PC-9 (cell line): ENCODE measurements around the gene SLC16A14. TPM values are rescaled to one million over a fixed set of nuclear protein-coding genes. Genes with fewer than 3 reads are reported as not detected.

Source experiments
- BruUV-seq: library from RNA; stranded (reverse); fragments of 400-500 nt; replicated peaks from 2 replicates; lab custom pipeline; 2021; lab: Mats Ljungman, UMichigan
- CTCF ChIA-PET: fragments of 300-600 bp; sonication (Branson Sonifier 250); formaldehyde crosslinking; loops from one replicate; lab custom pipeline; 2022; ENCODE audit warnings: antibody characterized with exemption; lab: Charles Lee
- POLR2A ChIA-PET: fragments of 300-600 bp; sonication (Branson Sonifier 250); formaldehyde crosslinking; loops from one replicate; lab custom pipeline; 2022; ENCODE audit warnings: antibody characterized with exemption; ENCODE audit not compliant: unreplicated experiment; lab: Charles Lee
- DNase-seq, 2 experiments: peaks; one replicate each; pipeline versions ENCODE4 v3.0.0 to v3.0.0-alpha.2; 2015 to 2022; ENCODE audit warnings: mixed read lengths in 1 of 2
- H2AFZ ChIP-seq: fragments of 200-600 bp; sonication (generic); 2 replicates; pipeline ENCODE4 v1.8.1; 2017; ENCODE audit warnings: antibody characterized with exemption
- H3F3A ChIP-seq: fragments of 200-600 bp; sonication (generic); 2 replicates; pipeline ENCODE4 v1.8.1; 2017; ENCODE audit warnings: antibody characterized with exemption, mild to moderate bottlenecking, low read depth; ENCODE audit not compliant: insufficient read depth
- H3K27ac ChIP-seq: fragments of 200-600 bp; sonication (generic); 2 replicates; pipeline ENCODE4 v1.6.1; 2016; ENCODE audit warnings: mixed run types
- H3K27me3 ChIP-seq: fragments of 200-600 bp; sonication (generic); 2 replicates; pipeline ENCODE4 v1.6.1; 2016; ENCODE audit warnings: low read depth, mixed run types; ENCODE audit not compliant: insufficient read depth
- H3K36me3 ChIP-seq: fragments of 200-600 bp; sonication (generic); 2 replicates; pipeline ENCODE4 v1.6.1; 2016; ENCODE audit warnings: low read depth, mixed run types
- H3K4me1 ChIP-seq: fragments of 200-600 bp; sonication (generic); replicated peaks from 2 replicates; pipeline ENCODE4 v1.6.1; 2016; ENCODE audit warnings: mixed run types; ENCODE audit not compliant: insufficient read depth
- H3K4me2 ChIP-seq: fragments of 200-600 bp; sonication (generic); 2 replicates; pipeline ENCODE4 v1.6.1; 2017; ENCODE audit warnings: mixed run types
- H3K4me3 ChIP-seq: fragments of 200-600 bp; sonication (generic); 2 replicates; pipeline ENCODE4 v1.6.1; 2016; ENCODE audit warnings: mixed run types
- H3K79me2 ChIP-seq: fragments of 200-600 bp; sonication (generic); 2 replicates; pipeline ENCODE4 v1.6.1; 2017; ENCODE audit warnings: low read depth, mixed run types
- H3K9me2 ChIP-seq: fragments of 200-600 bp; sonication (generic); 2 replicates; pipeline ENCODE4 v1.8.1; 2017; ENCODE audit warnings: mild to moderate bottlenecking; ENCODE audit not compliant: insufficient read depth
- H3K9me3 ChIP-seq: fragments of 200-600 bp; sonication (generic); 2 replicates; pipeline ENCODE4 v1.8.1; 2016; ENCODE audit warnings: low read depth; ENCODE audit not compliant: insufficient read depth
- H4K20me1 ChIP-seq: fragments of 200-600 bp; sonication (generic); 2 replicates; pipeline ENCODE4 v1.8.1; 2017; ENCODE audit not compliant: insufficient read depth
- CTCF ChIP-seq: fragments of 200-600 bp; sonication (generic); conservative IDR thresholded peaks from 2 replicates; pipeline ENCODE4 v1.6.1; 2017; ENCODE audit warnings: mixed run types, antibody characterized with exemption, mild to moderate bottlenecking, moderate library complexity
- EZH2 ChIP-seq: fragments of 200-600 bp; sonication (generic); IDR thresholded peaks from 2 replicates; pipeline ENCODE4 v1.8.0; 2017; ENCODE audit warnings: antibody characterized with exemption, low read depth
- intact Hi-C: fragments of 100-400 bp; cut with micrococcal nuclease; formaldehyde crosslinking; loops from one replicate; pipeline ENCODE4 v1.10.0; 2022; ENCODE audit not compliant: unreplicated experiment
- total RNA-seq: library from RNA; stranded (reverse); gene quantifications from 2 replicates; pipeline ENCODE4 v1.2.3, GENCODE V29; 2021

The SLC16A14 gene
- total RNA-seq, 1 experiment from 2014 or later, result 0.57 TPM

DNA sequence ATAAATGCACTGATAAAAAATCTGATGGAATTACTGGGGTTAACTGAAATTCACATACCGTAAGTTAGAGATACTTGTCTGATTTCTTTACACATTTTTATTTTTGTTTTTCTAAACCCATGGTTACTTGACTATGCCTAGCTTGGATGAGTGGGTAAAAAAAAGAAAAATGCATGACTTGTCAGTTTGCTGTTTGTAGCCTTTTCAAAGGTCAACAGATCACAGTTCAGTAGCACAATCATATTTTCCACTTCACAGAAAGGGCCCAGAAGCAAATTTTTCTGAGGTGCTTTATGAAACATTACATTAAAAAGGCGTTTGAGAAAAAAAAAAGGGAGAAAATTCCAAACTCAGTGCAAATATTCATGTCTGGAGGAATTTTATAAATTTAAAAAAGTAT is 16.4 kb downstream of the SLC16A14 start:
- Histone ChIP-seq H4K20me1 (no peaks in the 10 kb centered on the region), H3K27ac (no peak overlapping the region), H3K36me3 (no peaks in the 10 kb centered on the region), H3K4me3 (no peak overlapping the region), H2AFZ (no peak overlapping the region), H3K9me2 (no peaks in the 10 kb centered on the region), H3K79me2 (no peaks in the 10 kb centered on the region), H3K4me2 (no peak overlapping the region), H3K9me3 (no peaks in the 10 kb centered on the region), H3K4me1 (peaks cover 31% of the 10 kb centered on the region), H3F3A (peaks cover 26% of the 10 kb centered on the region), H3K27me3 (no peaks in the 10 kb centered on the region)
- DNase-seq, result no peak
- ChIA-PET CTCF (interaction anchor here (1.1 kb wide), 1 partner anchor 15 kb away, joined by 3 read pairs; no protein-coding TSS in a partner anchor), POLR2A (interaction anchor here (0.6 to 0.7 kb wide), 2 partner anchors 223 to 661 kb away, joined by 3 to 7 read pairs; no protein-coding TSS in a partner anchor)
- no TSS peak for BruUV-seq
- intact Hi-C loops, result no loop called here
- TF ChIP-seq CTCF (no peak), EZH2 (no peak)

GRCh38 chr2:230050136-230050535 is 18.6 kb downstream of the SLC16A14 start:
- Histone ChIP-seq H3K36me3 (no peaks in the 10 kb centered on the region), H3K27ac (no peak overlapping the region), H3K4me1 (peaks cover 23% of the 10 kb centered on the region), H4K20me1 (no peaks in the 10 kb centered on the region), H3K9me2 (no peaks in the 10 kb centered on the region), H3K27me3 (no peaks in the 10 kb centered on the region), H3K4me2 (no peak overlapping the region), H3K79me2 (no peaks in the 10 kb centered on the region), H3K9me3 (no peaks in the 10 kb centered on the region), H2AFZ (no peak overlapping the region), H3K4me3 (no peak overlapping the region), H3F3A (peaks cover 22% of the 10 kb centered on the region)
- POLR2A ChIA-PET, result no interaction called here
- intact Hi-C loops, result no loop called here
- CTCF ChIA-PET, result no interaction called here
- TF ChIP-seq EZH2 (no peak), CTCF (no peak)
- BruUV-seq, result no TSS peak
- DNase-seq, result no peak

GRCh38 chr2:230048010-230048671 is 20.6 kb downstream of the SLC16A14 start:
- no peaks in the 10 kb centered on the region for H3K9me2 ChIP-seq
- no peak for DNase-seq
- no TSS peak for BruUV-seq
- H3F3A ChIP-seq, result peaks cover 6% of the 10 kb centered on the region; the same call in 1 of the 2 replicates
- H3K79me2 ChIP-seq, result no peaks in the 10 kb centered on the region
- no peak overlapping the region for H2AFZ ChIP-seq
- no peak overlapping the region for H3K4me2 ChIP-seq
- peaks cover 5% of the 10 kb centered on the region; the same call in 1 of the 2 replicates for H3K4me1 ChIP-seq
- no peaks in the 10 kb centered on the region for H3K36me3 ChIP-seq
- H3K27ac ChIP-seq, result no peak overlapping the region
- POLR2A ChIA-PET, result interaction anchor here (0.7 kb wide), 1 partner anchor 11 kb away, joined by 7 read pairs; no protein-coding TSS in a partner anchor
- no peaks in the 10 kb centered on the region for H3K9me3 ChIP-seq
- CTCF ChIA-PET, result no interaction called here
- H3K27me3 ChIP-seq, result no peaks in the 10 kb centered on the region
- H3K4me3 ChIP-seq, result no peak overlapping the region
- intact Hi-C loops, result no loop called here
- no peak for TF ChIP-seq CTCF
- no peak for TF ChIP-seq EZH2
- no peaks in the 10 kb centered on the region for H4K20me1 ChIP-seq
